SK-N-MC (cell line): ENCODE results near the gene PTPRK.

Experiments used
- EZH2 ChIP-seq: fragments of 200-600 bp; sonication (generic); IDR thresholded peaks from one replicate; pipeline ENCODE4 v1.6.1; 2017; ENCODE audit warnings: antibody characterized with exemption
- FOXP2 ChIP-seq: optimal IDR thresholded peaks from 2 replicates; pipeline ENCODE3; 2011; ENCODE audit warnings: mild to moderate bottlenecking, moderate library complexity; ENCODE audit not compliant: insufficient read depth; ENCODE audit errors: extremely low read length, control extremely low read depth

- TF ChIP-seq FOXP2, result no peak
- TF ChIP-seq EZH2, result no peak
Measured at GRCh38 chr6:128098000-128098581, 422.3 kb downstream of the PTPRK start.
